HG02973 (cell line): ENCODE results near the gene NOL4L.
"Not testable (repeated sequence)": the region's sequence is repeated elsewhere in the genome, so short reads cannot be mapped to it uniquely, and the experiment has no call there.

ENCODE experiments used
- ATAC-seq: cut with Tn5 transposase; IDR thresholded peaks from one replicate; pipeline ENCODE4 v1.9.1; 2021; ENCODE audit warnings: moderate library complexity; ENCODE audit not compliant: unreplicated experiment

NOL4L gene

GRCh38 chr20:32598606-32599005 lies 13.5 kb upstream of the NOL4L start:
- no peak for ATAC-seq

GRCh38 chr20:32597714-32598113 lies 12.6 kb upstream of the NOL4L start:
- no peak for ATAC-seq

- no peak for ATAC-seq
Observed at GRCh38 chr20:32596681-32597252, 11.6 kb upstream of the NOL4L start.

GRCh38 chr20:32595143-32595542 lies 10.0 kb upstream of the NOL4L start:
- ATAC-seq = no peak

- not testable (repeated sequence) for ATAC-seq
Observed at GRCh38 chr20:32594669-32595068, 9.5 kb upstream of the NOL4L start.

- ATAC-seq = no peak
Observed at GRCh38 chr20:32594204-32594603, 9.1 kb upstream of the NOL4L start.

GRCh38 chr20:32592616-32593015 lies 7.5 kb upstream of the NOL4L start:
- not testable (repeated sequence) for ATAC-seq

- ATAC-seq = no peak
Observed at GRCh38 chr20:32592022-32592421, 6.9 kb upstream of the NOL4L start.

- ATAC-seq = no peak
Observed at GRCh38 chr20:32589769-32590168, 4.6 kb upstream of the NOL4L start.

- ATAC-seq = no peak
Observed at GRCh38 chr20:32589256-32589655, 4.1 kb upstream of the NOL4L start.

GRCh38 chr20:32588040-32588439 lies 2.9 kb upstream of the NOL4L start:
- ATAC-seq = no peak

GRCh38 chr20:32586291-32586690 lies 1.2 kb upstream of the NOL4L start:
- ATAC-seq = no peak

- ATAC-seq = no peak
Observed at GRCh38 chr20:32585586-32586127, 524 bp upstream of the NOL4L start.

GRCh38 chr20:32583581-32584070 lies 1.5 kb downstream of the NOL4L start:
- no peak for ATAC-seq

GRCh38 chr20:32582659-32583580 lies 2.2 kb downstream of the NOL4L start:
- ATAC-seq = no peak

- no peak for ATAC-seq
Observed at GRCh38 chr20:32581839-32582658, 3.1 kb downstream of the NOL4L start.

- no peak for ATAC-seq
Observed at GRCh38 chr20:32580970-32581838, 3.9 kb downstream of the NOL4L start.

GRCh38 chr20:32580219-32580969 lies 4.7 kb downstream of the NOL4L start:
- ATAC-seq = no peak

- no peak for ATAC-seq
Observed at GRCh38 chr20:32578840-32579390, 6.2 kb downstream of the NOL4L start.
